A673 (cell line): Measurements from ENCODE around the gene CHMP1B. TPM values are rescaled to one million over a fixed set of nuclear protein-coding genes. Genes with fewer than 3 reads are reported as not detected.
A peak's percentile ranks its signal among the peaks of the same experiment; 100 is the strongest.
"Not testable (repeated sequence)": the region's sequence is repeated elsewhere in the genome, so short reads cannot be mapped to it uniquely, and the experiment has no call there.

ENCODE experiments used
- BruUV-seq: library from RNA; stranded (reverse); fragments of 400-500 nt; replicated peaks from 2 replicates; lab custom pipeline; 2021; lab: Mats Ljungman, UMichigan
- CTCF ChIA-PET: fragments of 300-600 bp; sonication (Branson Sonifier 250); formaldehyde crosslinking; loops from one replicate; lab custom pipeline; 2022; ENCODE audit warnings: antibody characterized with exemption; lab: Charles Lee
- POLR2A ChIA-PET: fragments of 300-600 bp; sonication (Branson Sonifier 250); formaldehyde crosslinking; loops from one replicate; lab custom pipeline; 2022; ENCODE audit warnings: antibody characterized with exemption; ENCODE audit not compliant: low non-redundant PET; lab: Charles Lee
- DNase-seq: peaks from one replicate; pipeline ENCODE4 v3.0.0-alpha.2; 2015; ENCODE audit warnings: low spot score
- H3K27ac ChIP-seq: fragments of 200-600 bp; sonication (generic); 2 replicates; pipeline ENCODE4 v1.5.1; 2016; ENCODE audit warnings: mixed run types, low read depth, mild to moderate bottlenecking, mixed read lengths, antibody characterized with exemption, low read length; ENCODE audit not compliant: poor library complexity, severe bottlenecking
- H3K27me3 ChIP-seq: fragments of 200-600 bp; sonication (generic); replicated peaks from 2 replicates; pipeline ENCODE4 v1.6.1; 2017; ENCODE audit warnings: mixed run types, low read depth, mild to moderate bottlenecking, mixed read lengths, antibody characterized with exemption, low read length; ENCODE audit not compliant: insufficient read depth, poor library complexity
- H3K36me3 ChIP-seq: fragments of 200-600 bp; sonication (generic); 2 replicates; pipeline ENCODE4 v1.6.1; 2016; ENCODE audit warnings: mixed run types, mild to moderate bottlenecking, mixed read lengths, antibody characterized with exemption, low read length; ENCODE audit not compliant: insufficient read depth, poor library complexity, severe bottlenecking
- H3K4me1 ChIP-seq: fragments of 200-600 bp; sonication (generic); 2 replicates; pipeline ENCODE4 v1.6.1; 2017; ENCODE audit warnings: mixed run types, mild to moderate bottlenecking, mixed read lengths, antibody characterized with exemption, low read length; ENCODE audit not compliant: insufficient read depth, poor library complexity, severe bottlenecking
- H3K4me3 ChIP-seq: fragments of 200-600 bp; sonication (generic); 2 replicates; pipeline ENCODE4 v1.5.1; 2016; ENCODE audit warnings: low read depth, mixed run types, mild to moderate bottlenecking, mixed read lengths, low read length; ENCODE audit not compliant: poor library complexity, severe bottlenecking
- H3K9me3 ChIP-seq: fragments of 200-600 bp; sonication (generic); 2 replicates; pipeline ENCODE4 v1.6.1; 2016; ENCODE audit warnings: mixed run types, low read depth, mild to moderate bottlenecking, mixed read lengths, antibody characterized with exemption, low read length; ENCODE audit not compliant: poor library complexity, severe bottlenecking
- EZH2 ChIP-seq: fragments of 200-600 bp; sonication (generic); IDR thresholded peaks from 2 replicates; pipeline ENCODE4 v1.6.1; 2017; ENCODE audit warnings: borderline replicate concordance, low read depth, mild to moderate bottlenecking, mixed read lengths, antibody characterized with exemption, low read length; ENCODE audit not compliant: poor library complexity, severe bottlenecking
- intact Hi-C: fragments of 100-400 bp; cut with micrococcal nuclease; formaldehyde crosslinking; loops from one replicate; pipeline ENCODE4 v1.10.0; 2022; ENCODE audit not compliant: unreplicated experiment
- total RNA-seq: library from RNA; stranded (reverse); gene quantifications from 2 replicates; pipeline ENCODE4 v1.2.3, GENCODE V29; 2021
- TF ChIP-seq, protein P1 (sequence below): fragments of 300-800, 200-600 bp; sonication (generic); conservative IDR thresholded peaks from 2 replicates; pipeline ENCODE4 v1.5.1; 2017; ENCODE audit warnings: low read depth, mild to moderate bottlenecking, antibody characterized with exemption, low read length, moderate library complexity, mixed read lengths

Gene CHMP1B
- total RNA-seq, 1 experiment from 2014 or later: 17.1 TPM

GRCh38 chr18:11851806-11852337 lies 659 bp downstream of the CHMP1B start:
- ChIA-PET CTCF (interaction anchor here (0.6 kb wide), 1 partner anchor 12 kb away, joined by 3 read pairs; no protein-coding TSS in a partner anchor), POLR2A (no interaction called here)
- Histone ChIP-seq H3K27me3 (peaks cover 4% of the 10 kb centered on the region), H3K36me3 (no peaks in the 10 kb centered on the region), H3K27ac (peak overlapping the region; percentile 80), H3K4me3 (peak overlapping the region; percentile 82), H3K9me3 (no peaks in the 10 kb centered on the region), H3K4me1 (peaks cover 3% of the 10 kb centered on the region)
- intact Hi-C loops: loop anchor here (10.0 kb wide), 1 partner anchor 133 kb away; the partner anchor contains the start of gene IMPA2
- DNase-seq: no peak
- BruUV-seq: TSS peak; percentile 82
- TF ChIP-seq EZH2: no peak
- TF ChIP-seq, protein P1, sequence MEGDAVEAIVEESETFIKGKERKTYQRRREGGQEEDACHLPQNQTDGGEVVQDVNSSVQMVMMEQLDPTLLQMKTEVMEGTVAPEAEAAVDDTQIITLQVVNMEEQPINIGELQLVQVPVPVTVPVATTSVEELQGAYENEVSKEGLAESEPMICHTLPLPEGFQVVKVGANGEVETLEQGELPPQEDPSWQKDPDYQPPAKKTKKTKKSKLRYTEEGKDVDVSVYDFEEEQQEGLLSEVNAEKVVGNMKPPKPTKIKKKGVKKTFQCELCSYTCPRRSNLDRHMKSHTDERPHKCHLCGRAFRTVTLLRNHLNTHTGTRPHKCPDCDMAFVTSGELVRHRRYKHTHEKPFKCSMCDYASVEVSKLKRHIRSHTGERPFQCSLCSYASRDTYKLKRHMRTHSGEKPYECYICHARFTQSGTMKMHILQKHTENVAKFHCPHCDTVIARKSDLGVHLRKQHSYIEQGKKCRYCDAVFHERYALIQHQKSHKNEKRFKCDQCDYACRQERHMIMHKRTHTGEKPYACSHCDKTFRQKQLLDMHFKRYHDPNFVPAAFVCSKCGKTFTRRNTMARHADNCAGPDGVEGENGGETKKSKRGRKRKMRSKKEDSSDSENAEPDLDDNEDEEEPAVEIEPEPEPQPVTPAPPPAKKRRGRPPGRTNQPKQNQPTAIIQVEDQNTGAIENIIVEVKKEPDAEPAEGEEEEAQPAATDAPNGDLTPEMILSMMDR: no peak

DNA sequence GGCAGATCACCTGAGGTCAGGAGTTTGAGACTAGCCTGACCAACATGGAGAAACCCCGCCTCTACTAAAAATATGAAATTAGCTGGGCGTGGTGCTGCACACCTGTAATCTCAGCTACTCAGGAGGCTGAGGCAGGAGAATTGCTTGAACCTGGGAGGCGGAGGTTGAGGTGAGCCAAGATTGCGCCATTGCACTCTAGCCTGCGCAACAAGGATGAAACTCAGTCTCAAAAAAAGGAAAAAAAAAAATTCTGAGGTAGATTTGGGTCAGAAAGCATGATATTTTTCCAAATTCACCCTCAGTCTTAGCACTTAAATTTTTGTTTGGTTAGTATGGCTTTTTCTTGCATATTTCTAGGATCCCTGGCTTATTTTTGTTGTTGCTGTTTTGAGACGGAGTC lies 3.3 kb downstream of the CHMP1B start:
- H3K27ac ChIP-seq, CTCF ChIA-PET, H3K36me3 ChIP-seq, H3K4me3 ChIP-seq, H3K9me3 ChIP-seq, BruUV-seq, DNase-seq, POLR2A ChIA-PET, H3K27me3 ChIP-seq: not testable (repeated sequence)
- intact Hi-C loops: loop anchor here (10.0 kb wide), 1 partner anchor 130 kb away; the partner anchor contains the start of gene IMPA2
- H3K4me1 ChIP-seq: peaks cover 10% of the 10 kb centered on the region

GRCh38 chr18:11857177-11857887 lies 6.1 kb downstream of the CHMP1B start:
- Histone ChIP-seq H3K27me3 (no peaks in the 10 kb centered on the region), H3K36me3 (no peaks in the 10 kb centered on the region), H3K27ac (peak overlapping the region; percentile 33), H3K4me3 (no peak overlapping the region), H3K9me3 (no peaks in the 10 kb centered on the region), H3K4me1 (peaks cover 7% of the 10 kb centered on the region)
- ChIA-PET CTCF (no interaction called here), POLR2A (no interaction called here)
- DNase-seq: peak; percentile 30
- BruUV-seq: no TSS peak
- TF ChIP-seq EZH2: no peak
- TF ChIP-seq, protein P1: no peak
- intact Hi-C loops: loop anchor here (10.0 kb wide), 1 partner anchor 127 kb away; the partner anchor contains the start of gene IMPA2
